Endothelial cell of umbilical vein (primary cell): ENCODE results near the gene TMEM267. TPM values are rescaled to one million over a fixed set of nuclear protein-coding genes. Genes with fewer than 3 reads are reported as not detected.
"Not testable (repeated sequence)": the region's sequence is repeated elsewhere in the genome, so short reads cannot be mapped to it uniquely, and the experiment has no call there.

Source experiments
- BruUV-seq: library from RNA; stranded (reverse); fragments of 400-500 nt; replicated peaks from 2 replicates; lab custom pipeline; 2021; lab: Mats Ljungman, UMichigan
- CTCF ChIA-PET: fragments of 300-600, 350-600 bp; sonication (Branson Sonifier 250); formaldehyde crosslinking; loops from one replicate; lab custom pipeline; 2021; ENCODE audit warnings: antibody characterized with exemption, inconsistent platforms; lab: Charles Lee
- POLR2A ChIA-PET: fragments of 300-600, 350-600 bp; sonication (Branson Sonifier 250); formaldehyde crosslinking; loops from one replicate; lab custom pipeline; 2021; ENCODE audit warnings: antibody characterized with exemption, inconsistent platforms; lab: Charles Lee
- DNase-seq: peaks from one replicate; pipeline ENCODE4 v3.0.0-alpha.2; 2011; ENCODE audit warnings: low read depth, low spot score
- FAIRE-seq: peaks from 2 replicates; lab custom pipeline; 2011; peaks lifted over from hg19 to GRCh38; lab: Jason Lieb, UNC
- H2AFZ ChIP-seq: 2 replicates; pipeline ENCODE4 v1.6.0; 2012; ENCODE audit warnings: low read depth, low read length, control low read depth, inconsistent platforms
- H3K27ac ChIP-seq: 2 replicates; pipeline ENCODE4 v1.5.1; 2011; ENCODE audit warnings: low read depth, mild to moderate bottlenecking, control low read depth, low read length, moderate library complexity; ENCODE audit not compliant: insufficient read depth
- H3K27me3 ChIP-seq, 2 experiments: 2 replicates each; pipeline versions ENCODE4 v1.6.0 to v1.6.1; 2011; ENCODE audit warnings: low read length in 2 of 2, mixed read lengths in 1 of 2; ENCODE audit not compliant: control insufficient read depth in 2 of 2, insufficient read depth in 2 of 2
- H3K36me3 ChIP-seq, 2 experiments: 2 replicates in 1 of 2; 3 replicates in 1 of 2; pipeline ENCODE4 v1.5.1; 2011; ENCODE audit warnings: low read length in 2 of 2, mild to moderate bottlenecking in 1 of 2, moderate library complexity in 1 of 2; ENCODE audit not compliant: control insufficient read depth in 2 of 2, insufficient read depth in 2 of 2; ENCODE audit errors: extremely low read depth in 1 of 2
- H3K4me1 ChIP-seq: 3 replicates; pipeline ENCODE4 v1.5.1; 2011; ENCODE audit warnings: mild to moderate bottlenecking, low read length; ENCODE audit not compliant: control insufficient read depth, insufficient read depth; ENCODE audit errors: extremely low read depth
- H3K4me2 ChIP-seq: 2 replicates; pipeline ENCODE4 v1.6.1; 2011; ENCODE audit warnings: low read length, control low read depth, mixed read lengths; ENCODE audit not compliant: insufficient read depth
- H3K4me3 ChIP-seq, 3 experiments: fragments of 200-600 bp in 1 of 3; sonication (generic), shearing (Covaris generic) in 1 of 3; replicated peaks in 1 of 3; 2 replicates each; pipeline ENCODE4 v1.5.1; 2011 to 2016; ENCODE audit warnings: control low read depth in 3 of 3, low read length in 3 of 3, mild to moderate bottlenecking in 2 of 3, inconsistent platforms in 1 of 3, low read depth in 1 of 3, moderate library complexity in 1 of 3; ENCODE audit not compliant: insufficient read depth in 1 of 3
- H3K79me2 ChIP-seq: 2 replicates; pipeline ENCODE4 v1.6.0; 2012; ENCODE audit warnings: low read length, inconsistent platforms; ENCODE audit not compliant: control insufficient read depth, insufficient read depth
- H3K9ac ChIP-seq: replicated peaks from 2 replicates; pipeline ENCODE3; 2011; ENCODE audit warnings: low read length, control low read depth; ENCODE audit not compliant: insufficient read depth; ENCODE audit errors: extremely low read depth
- H3K9me1 ChIP-seq: replicated peaks from 3 replicates; pipeline ENCODE4 v1.6.0; 2011; ENCODE audit warnings: mild to moderate bottlenecking, low read length; ENCODE audit not compliant: control insufficient read depth, insufficient read depth; ENCODE audit errors: extremely low read depth
- H3K9me3 ChIP-seq: replicated peaks from 2 replicates; pipeline ENCODE4 v1.5.1; 2012; ENCODE audit warnings: low read length, inconsistent platforms; ENCODE audit not compliant: control insufficient read depth, insufficient read depth
- H4K20me1 ChIP-seq: replicated peaks from 2 replicates; pipeline ENCODE3; 2011; ENCODE audit warnings: mild to moderate bottlenecking, low read length; ENCODE audit not compliant: control insufficient read depth, insufficient read depth; ENCODE audit errors: extremely low read depth
- CTCF ChIP-seq, 2 donors: IDR thresholded peaks; 1 replicate in 1 of 2; 2 replicates in 1 of 2; pipeline ENCODE4 v1.5.1; 2011; ENCODE audit warnings: low read length in 2 of 2, mild to moderate bottlenecking in 2 of 2, moderate library complexity in 2 of 2, control low read depth in 1 of 2, inconsistent platforms in 1 of 2, low read depth in 1 of 2; ENCODE audit not compliant: insufficient read depth in 1 of 2; ENCODE audit errors: extremely low read depth in 1 of 2
- EZH2 ChIP-seq: IDR thresholded peaks from 2 replicates; pipeline ENCODE4 v1.6.1; 2012; ENCODE audit warnings: borderline replicate concordance, low read depth, mild to moderate bottlenecking, moderate library complexity, low read length, inconsistent platforms; ENCODE audit not compliant: severe bottlenecking
- FOS ChIP-seq: IDR thresholded peaks from 2 replicates; pipeline ENCODE4 v1.6.1; 2011; ENCODE audit warnings: mild to moderate bottlenecking, low read length, moderate library complexity, borderline replicate concordance; ENCODE audit not compliant: insufficient read depth
- GATA2 ChIP-seq: IDR thresholded peaks from 2 replicates; pipeline ENCODE4 v1.7.0; 2011; ENCODE audit warnings: low read depth, mild to moderate bottlenecking, moderate library complexity, mixed read lengths, low read length; ENCODE audit not compliant: insufficient read length, insufficient read depth
- JUN ChIP-seq: IDR thresholded peaks from 2 replicates; pipeline ENCODE4 v1.6.1; 2011; ENCODE audit warnings: borderline replicate concordance, low read depth; ENCODE audit not compliant: insufficient read length, insufficient read depth
- MAX ChIP-seq: IDR thresholded peaks from 2 replicates; pipeline ENCODE4 v1.6.1; 2011; ENCODE audit not compliant: insufficient read depth, insufficient read length
- MYC ChIP-seq: IDR thresholded peaks from one replicate; pipeline ENCODE4 v1.6.1; 2011; ENCODE audit warnings: mild to moderate bottlenecking, low read depth, low read length
- POLR2A ChIP-seq: IDR thresholded peaks from 2 replicates; pipeline ENCODE4 v1.6.1; 2012; ENCODE audit warnings: low read depth, mild to moderate bottlenecking, control low read depth, low read length
- POLR2AphosphoS5 ChIP-seq: IDR thresholded peaks from 2 replicates; pipeline ENCODE4 v1.6.1; 2012; ENCODE audit warnings: low read depth, mild to moderate bottlenecking, control low read depth, low read length, moderate library complexity; ENCODE audit not compliant: insufficient read depth
- dilution Hi-C: fragments of 300-500 bp; cut with MboI; formaldehyde crosslinking; loops from one replicate; pipeline ENCODE4 v1.15.0; 2019; ENCODE audit warnings: low sequenced_read_pairs; ENCODE audit not compliant: extremely low pct_ligation_motif_present
- intact Hi-C: fragments of 100-400 bp; cut with micrococcal nuclease; formaldehyde crosslinking; loops from one replicate; pipeline ENCODE4 v1.10.0; 2022
- polyA plus RNA-seq, 4 experiments: library from polyadenylated mRNA; depleted of rRNA in 3 of 4; stranded (reverse) in 3 of 4; unstranded in 1 of 4; fragments of >200 nt; gene quantifications; 2 replicates each; pipeline versions ENCODE4 v1.2.1 to v1.2.3, GENCODE V29; 2011 to 2012; ENCODE audit warnings: missing spikeins in 1 of 4
- total RNA-seq: library from RNA; stranded (reverse); gene quantifications from 2 replicates; pipeline ENCODE4 v1.2.3, GENCODE V29; 2021

Gene TMEM267
- total and polyA plus RNA-seq, 2 donors (not counting 3 experiments of a cell fraction or from before 2014, with no cell fraction given) = 5.4 to 8.6 TPM

- H3K9me1 ChIP-seq, dilution Hi-C loops, H3K4me2 ChIP-seq, H4K20me1 ChIP-seq, CTCF ChIA-PET, H3K4me3 ChIP-seq, DNase-seq, FAIRE-seq, H3K36me3 ChIP-seq, POLR2A ChIA-PET, H3K27me3 ChIP-seq, H3K9ac ChIP-seq, H3K9me3 ChIP-seq, H3K27ac ChIP-seq, BruUV-seq, H2AFZ ChIP-seq: not testable (repeated sequence)
- Histone ChIP-seq H3K4me1 (peaks cover 11% of the 10 kb centered on the region), H3K79me2 (peaks cover 16% of the 10 kb centered on the region)
- intact Hi-C loops = loop anchor here (10.0 kb wide), 1 partner anchor 1864 kb away; no protein-coding TSS in a partner anchor
Measured at GRCh38 chr5:43511062-43511461, 27.4 kb upstream of the TMEM267 start.

GRCh38 chr5:43498581-43498980, 14.9 kb upstream of the TMEM267 start:
- H3K9me3 ChIP-seq = no peaks in the 10 kb centered on the region
- H3K4me3 ChIP-seq = no peak overlapping the region
- no peak overlapping the region for H3K9ac ChIP-seq
- no peak overlapping the region for H3K27ac ChIP-seq
- no peaks in the 10 kb centered on the region for H3K36me3 ChIP-seq
- H2AFZ ChIP-seq = no peak overlapping the region
- TF ChIP-seq GATA2 (no peak), EZH2 (no peak), MYC (no peak), JUN (no peak), CTCF (IDR thresholded peaks at IDR 0.05; ENCODE audit: extremely low read depth in 1 of 2, insufficient read depth in 1 of 2, low read depth in 1 of 2, low read length in 2 of 2) (no peak), FOS (no peak), POLR2A (no peak), MAX (no peak), POLR2AphosphoS5 (no peak)
- POLR2A ChIA-PET = no interaction called here
- H4K20me1 ChIP-seq = no peaks in the 10 kb centered on the region
- H3K4me1 ChIP-seq = no peaks in the 10 kb centered on the region
- H3K79me2 ChIP-seq = no peaks in the 10 kb centered on the region
- dilution Hi-C loops (no loop called here), intact Hi-C loops (no loop called here)
- H3K27me3 ChIP-seq = no peaks in the 10 kb centered on the region
- no peaks in the 10 kb centered on the region for H3K9me1 ChIP-seq
- DNase-seq = no peak
- no TSS peak for BruUV-seq
- no peak for FAIRE-seq
- CTCF ChIA-PET = interaction anchor here (0.9 to 1.7 kb wide), 2 partner anchors 13 to 15 kb away, joined by 4 to 6 read pairs; partner anchors contain the start of gene TMEM267
- no peak overlapping the region for H3K4me2 ChIP-seq
